Neural progenitor cell (in vitro differentiated cells): ENCODE measurements around the gene ABCA7. TPM values are rescaled to one million over a fixed set of nuclear protein-coding genes. Genes with fewer than 3 reads are reported as not detected.
A peak's percentile ranks its signal among the peaks of the same experiment; 100 is the strongest.

ENCODE experiments used
- DNase-seq: peaks from one replicate; pipeline ENCODE4 v3.0.0-alpha.2; 2016; ENCODE audit warnings: low spot score
- H2AFZ ChIP-seq: fragments of 200-600 bp; sonication (generic); replicated peaks from 2 replicates; pipeline ENCODE4 v1.6.1; 2016; ENCODE audit warnings: antibody characterized with exemption
- H3F3A ChIP-seq: fragments of 200-600 bp; sonication (generic); 2 replicates; pipeline ENCODE4 v1.6.1; 2016; ENCODE audit warnings: antibody characterized with exemption, low read depth
- H3K27ac ChIP-seq: fragments of 200-600 bp; sonication (generic); 2 replicates; pipeline ENCODE4 v1.5.1; 2016; ENCODE audit warnings: mild to moderate bottlenecking
- H3K27me3 ChIP-seq: fragments of 200-600 bp; sonication (generic); 2 replicates; pipeline ENCODE4 v1.6.1; 2016; ENCODE audit warnings: mild to moderate bottlenecking, moderate library complexity
- H3K36me3 ChIP-seq: fragments of 200-600 bp; sonication (generic); 2 replicates; pipeline ENCODE4 v1.5.1; 2016
- H3K4me1 ChIP-seq: fragments of 200-600 bp; sonication (generic); 2 replicates; pipeline ENCODE4 v1.6.1; 2016; ENCODE audit warnings: mixed run types
- H3K4me2 ChIP-seq: fragments of 200-600 bp; sonication (generic); 2 replicates; pipeline ENCODE4 v1.6.1; 2016
- H3K4me3 ChIP-seq: fragments of 200-600 bp; sonication (generic); 2 replicates; pipeline ENCODE4 v1.5.1; 2016
- H3K79me2 ChIP-seq: fragments of 200-600 bp; sonication (generic); 2 replicates; pipeline ENCODE4 v1.6.1; 2016; ENCODE audit warnings: low read depth
- H3K9ac ChIP-seq: fragments of 200-600 bp; sonication (generic); 2 replicates; pipeline ENCODE4 v1.6.1; 2016
- H3K9me3 ChIP-seq: fragments of 200-600 bp; sonication (generic); 2 replicates; pipeline ENCODE4 v1.5.1; 2016; ENCODE audit warnings: low read depth
- H4K20me1 ChIP-seq: fragments of 200-600 bp; sonication (generic); 2 replicates; pipeline ENCODE4 v1.6.1; 2016; ENCODE audit warnings: low read depth
- H3K27ac Mint-ChIP-seq: 3 replicates; pipeline ENCODE4 v1.8.0; 2021; ENCODE audit warnings: mixed read lengths
- H3K27me3 Mint-ChIP-seq: 2 replicates; pipeline ENCODE4 v1.8.0; 2022; ENCODE audit warnings: low read depth, mild to moderate bottlenecking, inconsistent platforms, moderate library complexity, mixed read lengths; ENCODE audit not compliant: insufficient read depth
- H3K36me3 Mint-ChIP-seq: 3 replicates; pipeline ENCODE4 v1.8.0; 2021; ENCODE audit warnings: mixed read lengths
- H3K4me1 Mint-ChIP-seq: 3 replicates; pipeline ENCODE4 v1.8.0; 2021; ENCODE audit warnings: mixed read lengths
- H3K4me3 Mint-ChIP-seq: 3 replicates; pipeline ENCODE4 v1.8.0; 2021; ENCODE audit warnings: mild to moderate bottlenecking, moderate library complexity, mixed read lengths
- H3K9me3 Mint-ChIP-seq: 3 replicates; pipeline ENCODE4 v1.8.0; 2020; ENCODE audit warnings: mixed read lengths
- CTCF ChIP-seq: fragments of 200-600 bp; sonication (generic); IDR thresholded peaks from 2 replicates; pipeline ENCODE4 v1.5.1; 2017; ENCODE audit warnings: antibody characterized with exemption, mild to moderate bottlenecking
- EZH2 ChIP-seq: fragments of 200-600 bp; sonication (generic); IDR thresholded peaks from 2 replicates; pipeline ENCODE4 v1.6.1; 2017; ENCODE audit warnings: antibody characterized with exemption, mild to moderate bottlenecking, moderate library complexity
- EZH2phosphoT487 ChIP-seq: fragments of 200-600 bp; sonication (generic); IDR thresholded peaks from 2 replicates; pipeline ENCODE4 v1.6.1; 2017; ENCODE audit warnings: antibody characterized with exemption
- total RNA-seq: library from RNA; depleted of rRNA; stranded (reverse); fragments of >200 nt; gene quantifications from 2 replicates; pipeline ENCODE4 v1.2.3, GENCODE V29; 2015; ENCODE audit warnings: low replicate concordance

The ABCA7 gene
- total RNA-seq, 1 donor from 2014 or later = 1.4 TPM

DNA sequence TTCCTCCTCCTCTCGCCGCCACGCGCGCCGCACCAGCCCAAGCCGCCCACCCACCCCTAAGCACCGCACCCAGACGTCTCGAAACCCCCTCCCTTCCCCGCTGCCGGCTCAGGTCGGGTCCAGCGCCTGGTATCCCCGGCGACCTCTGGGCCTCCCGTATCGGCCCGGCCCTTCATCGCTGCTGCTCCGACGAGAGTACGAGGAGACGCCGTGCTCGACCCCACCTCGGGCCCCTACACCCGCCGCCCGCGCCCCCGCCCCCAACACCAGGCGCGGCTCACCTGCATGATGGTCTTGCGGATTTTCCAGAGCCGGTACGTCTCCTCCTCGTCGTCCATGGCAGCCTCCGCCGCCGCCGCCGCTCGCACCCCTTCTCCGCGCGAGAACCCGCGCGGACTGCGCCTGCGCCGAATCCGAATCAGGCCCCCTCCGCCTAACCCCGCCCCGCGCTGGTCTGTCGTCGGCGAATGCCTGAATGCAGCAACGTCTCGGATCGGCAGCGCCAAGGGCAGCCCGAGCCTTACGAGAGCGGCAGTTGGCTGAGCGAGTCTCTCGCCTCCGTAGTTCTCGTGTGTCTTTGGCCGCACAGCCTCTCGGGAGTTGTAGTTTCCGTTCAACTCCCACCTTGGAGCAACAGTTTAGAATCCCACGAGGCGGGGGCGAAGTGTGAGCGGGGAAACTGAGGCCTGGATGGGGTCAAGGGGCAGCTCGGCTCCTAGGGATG, 55.2 kb downstream of the ABCA7 start, which contains the start of gene POLR2E:
POLR2E (minus strand) TSS at position 398 of the 724 bp plus-strand sequence; CDS start at position 338, 60 bp downstream.
- H3K9me3 ChIP-seq = no peaks in the 10 kb centered on the region
- peaks cover 8% of the 10 kb centered on the region for H3K27me3 Mint-ChIP-seq

GRCh38 chr19:1097810-1098176, 57.9 kb downstream of the ABCA7 start:
- Mint-ChIP-seq H3K4me1 (peaks cover 33% of the 10 kb centered on the region), H3K27ac (peak overlapping the region; percentile 51), H3K4me3 (peak overlapping the region; percentile 34), H3K36me3 (no peaks in the 10 kb centered on the region), H3K27me3 (peaks cover 8% of the 10 kb centered on the region), H3K9me3 (no peaks in the 10 kb centered on the region)
- peaks cover 22% of the 10 kb centered on the region for H4K20me1 ChIP-seq
- no peak overlapping the region for H3K27ac ChIP-seq
- H3K79me2 ChIP-seq = peaks cover 23% of the 10 kb centered on the region
- H3K9me3 ChIP-seq = no peaks in the 10 kb centered on the region
- H2AFZ ChIP-seq = no peak overlapping the region
- H3K9ac ChIP-seq = no peak overlapping the region
- H3K4me2 ChIP-seq = no peak overlapping the region
- peaks cover 15% of the 10 kb centered on the region for H3F3A ChIP-seq
- no peak for DNase-seq
- no peaks in the 10 kb centered on the region for H3K36me3 ChIP-seq
- H3K27me3 ChIP-seq = no peaks in the 10 kb centered on the region
- TF ChIP-seq CTCF (no peak), EZH2phosphoT487 (no peak), EZH2 (no peak)
- H3K4me1 ChIP-seq = peaks cover 4% of the 10 kb centered on the region
- no peak overlapping the region for H3K4me3 ChIP-seq

More for the DNA sequence above, 55.2 kb downstream of the ABCA7 start, which contains the start of gene POLR2E:
- DNase-seq = peak; percentile 99
- Histone ChIP-seq H3F3A (no peaks in the 10 kb centered on the region), H3K4me2 (peak within 1 kb of the TSS; percentile 94), H3K27ac (no peak within 1 kb of the TSS), H3K4me1 (peaks cover 4% of the 10 kb centered on the region), H3K36me3 (no peaks in the 10 kb centered on the region), H2AFZ (peak within 1 kb of the TSS; percentile 14), H3K4me3 (peak within 1 kb of the TSS; percentile 79), H3K9ac (peak within 1 kb of the TSS; percentile 92), H3K79me2 (peaks cover 26% of the 10 kb centered on the region), H3K27me3 (no peaks in the 10 kb centered on the region), H4K20me1 (peaks cover 22% of the 10 kb centered on the region)
- peak within 1 kb of the TSS; percentile 94 for H3K27ac Mint-ChIP-seq
- H3K4me1 Mint-ChIP-seq = peaks cover 20% of the 10 kb centered on the region
- peak within 1 kb of the TSS; percentile 95 for H3K4me3 Mint-ChIP-seq
- no peaks in the 10 kb centered on the region for H3K36me3 Mint-ChIP-seq
- H3K9me3 Mint-ChIP-seq = no peaks in the 10 kb centered on the region
- no peak for TF ChIP-seq EZH2
- TF ChIP-seq EZH2phosphoT487 = no peak
- TF ChIP-seq CTCF = no peak

- Histone ChIP-seq H4K20me1 (peaks cover 16% of the 10 kb centered on the region), H3K4me1 (peaks cover 4% of the 10 kb centered on the region), H3K27ac (no peak overlapping the region), H3K9ac (no peak overlapping the region), H3F3A (peaks cover 21% of the 10 kb centered on the region), H3K9me3 (no peaks in the 10 kb centered on the region), H3K36me3 (no peaks in the 10 kb centered on the region), H3K27me3 (no peaks in the 10 kb centered on the region), H3K4me3 (no peak overlapping the region), H3K4me2 (no peak overlapping the region), H3K79me2 (peaks cover 17% of the 10 kb centered on the region), H2AFZ (no peak overlapping the region)
- H3K27ac Mint-ChIP-seq = peak overlapping the region; percentile 70
- peaks cover 13% of the 10 kb centered on the region for H3K27me3 Mint-ChIP-seq
- H3K36me3 Mint-ChIP-seq = no peaks in the 10 kb centered on the region
- no peak for DNase-seq
- H3K4me1 Mint-ChIP-seq = peaks cover 36% of the 10 kb centered on the region
- no peak for TF ChIP-seq EZH2phosphoT487
- TF ChIP-seq CTCF = no peak
- no peak for TF ChIP-seq EZH2
- H3K4me3 Mint-ChIP-seq = peak overlapping the region; percentile 34
- H3K9me3 Mint-ChIP-seq = no peaks in the 10 kb centered on the region
These were observed 58.5 kb downstream of the ABCA7 start for GRCh38 chr19:1098177-1099051.
